Activated gamma-delta T cell treated with anti-CD3 and anti-CD28 coated beads, Interleukin-2, amount 50 U/mL, for 16 hours (primary cell): ENCODE results near the gene ALKBH5.

Source experiments
- DNase-seq: peaks from one replicate; pipeline ENCODE4 v3.0.0-alpha.2; 2020; ENCODE audit warnings: low read depth

The ALKBH5 gene

GRCh38 chr17:18246109-18246725 lies 62.6 kb downstream of the ALKBH5 start:
- DNase-seq: no peak

DNA sequence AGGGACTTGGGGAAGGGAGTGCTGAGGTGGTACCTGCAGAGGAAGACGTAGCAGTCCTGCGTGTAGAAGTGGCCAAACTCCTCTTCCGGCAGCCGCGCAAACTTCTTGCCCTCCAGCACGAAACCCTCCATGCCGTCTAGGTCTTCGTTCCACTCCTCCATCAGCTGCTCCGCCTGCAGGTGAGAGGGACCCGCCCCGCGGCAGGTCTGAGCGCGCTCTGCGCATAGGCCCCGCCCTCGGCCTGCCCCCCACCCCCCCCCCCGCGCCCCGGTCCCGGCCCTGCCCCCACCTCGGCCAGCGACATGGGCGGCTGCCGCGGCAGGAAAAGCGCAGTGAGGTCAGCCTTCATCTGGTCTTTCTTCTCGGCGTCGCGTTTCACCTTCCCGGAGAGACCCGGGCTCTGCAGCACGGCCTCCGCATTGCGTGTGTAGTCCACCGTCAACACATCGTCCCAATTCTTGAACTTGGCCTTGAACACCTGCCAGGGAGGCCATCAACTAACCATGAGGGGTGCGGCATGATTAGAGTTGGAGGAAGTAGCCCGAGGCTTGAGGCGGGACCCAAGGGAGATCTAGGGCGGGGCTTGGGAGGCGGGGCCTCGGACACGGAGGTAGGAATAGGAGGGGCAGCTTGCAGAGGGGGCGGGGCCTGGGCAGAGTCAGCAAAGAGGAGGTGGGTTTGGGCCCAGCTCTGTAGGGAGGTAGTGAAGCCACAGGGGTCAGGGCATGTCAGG lies 63.4 kb downstream of the ALKBH5 start:
- DNase-seq: no peak

GRCh38 chr17:18247613-18248001 lies 64.0 kb downstream of the ALKBH5 start:
- DNase-seq: no peak

GRCh38 chr17:18248300-18248731 lies 64.7 kb downstream of the ALKBH5 start:
- DNase-seq: peak; percentile 49

- DNase-seq: no peak
Measured at GRCh38 chr17:18248811-18249210, 65.2 kb downstream of the ALKBH5 start.

DNA sequence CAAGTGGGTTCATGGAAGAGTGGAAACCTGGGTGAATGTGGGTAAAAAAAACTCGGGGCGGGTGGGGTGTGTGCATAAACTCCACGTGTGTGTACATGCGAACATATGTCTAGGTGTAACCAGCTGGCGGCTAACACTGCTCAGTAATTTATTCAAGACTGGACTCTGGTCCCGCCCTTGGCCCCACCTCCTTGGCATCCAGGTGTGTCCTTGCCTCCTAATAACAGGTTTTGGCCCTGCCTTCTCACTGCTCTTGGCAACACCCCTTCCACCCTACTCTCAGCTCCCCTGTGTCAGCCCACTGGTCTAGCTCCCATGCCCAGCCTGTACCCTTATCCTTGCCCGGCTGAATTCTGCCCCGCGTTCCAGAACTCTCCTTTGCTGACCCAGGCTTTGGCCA lies 66.6 kb downstream of the ALKBH5 start:
- no peak for DNase-seq

GRCh38 chr17:18250708-18251107 lies 67.1 kb downstream of the ALKBH5 start:
- no peak for DNase-seq

- no peak for DNase-seq
Measured at GRCh38 chr17:18251204-18251603, 67.6 kb downstream of the ALKBH5 start.

- DNase-seq: no peak
Measured at GRCh38 chr17:18252160-18252559, 68.5 kb downstream of the ALKBH5 start.

DNA sequence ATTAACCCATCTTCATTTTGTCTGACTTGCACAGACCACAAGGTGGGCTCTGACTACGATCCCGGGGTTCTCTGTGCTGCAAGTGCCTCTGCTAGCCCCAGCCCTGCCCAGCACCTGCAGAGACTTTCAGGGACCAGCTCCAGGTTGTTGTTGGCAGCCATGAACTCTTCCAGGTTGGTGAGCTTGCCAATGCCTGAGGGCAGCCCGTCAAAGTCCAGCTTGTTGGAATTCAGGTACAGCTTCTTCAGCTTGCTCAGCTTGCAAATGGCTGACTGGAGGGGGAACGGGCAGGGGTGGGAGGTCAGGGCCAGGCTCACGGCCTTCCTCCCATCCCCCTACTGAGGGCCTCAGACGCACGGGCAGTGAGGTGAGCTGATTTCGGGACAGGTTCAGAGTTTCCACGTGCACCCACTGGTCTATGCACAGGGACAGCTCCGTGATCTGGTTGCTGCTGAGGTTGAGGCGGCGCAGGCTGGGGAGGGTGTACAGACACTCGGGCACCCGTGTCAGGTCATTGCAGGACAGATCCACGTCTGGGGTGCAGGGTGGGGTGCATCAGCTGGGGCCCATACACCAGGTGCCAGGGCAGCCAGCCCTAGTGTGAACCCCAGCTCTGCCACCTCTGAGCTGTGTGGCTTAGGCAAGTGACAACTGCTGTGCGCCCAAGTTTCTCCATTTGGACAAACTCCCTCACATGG lies 69.7 kb downstream of the ALKBH5 start:
- no peak for DNase-seq

GRCh38 chr17:18253947-18254821 lies 70.6 kb downstream of the ALKBH5 start:
- DNase-seq: no peak

DNA sequence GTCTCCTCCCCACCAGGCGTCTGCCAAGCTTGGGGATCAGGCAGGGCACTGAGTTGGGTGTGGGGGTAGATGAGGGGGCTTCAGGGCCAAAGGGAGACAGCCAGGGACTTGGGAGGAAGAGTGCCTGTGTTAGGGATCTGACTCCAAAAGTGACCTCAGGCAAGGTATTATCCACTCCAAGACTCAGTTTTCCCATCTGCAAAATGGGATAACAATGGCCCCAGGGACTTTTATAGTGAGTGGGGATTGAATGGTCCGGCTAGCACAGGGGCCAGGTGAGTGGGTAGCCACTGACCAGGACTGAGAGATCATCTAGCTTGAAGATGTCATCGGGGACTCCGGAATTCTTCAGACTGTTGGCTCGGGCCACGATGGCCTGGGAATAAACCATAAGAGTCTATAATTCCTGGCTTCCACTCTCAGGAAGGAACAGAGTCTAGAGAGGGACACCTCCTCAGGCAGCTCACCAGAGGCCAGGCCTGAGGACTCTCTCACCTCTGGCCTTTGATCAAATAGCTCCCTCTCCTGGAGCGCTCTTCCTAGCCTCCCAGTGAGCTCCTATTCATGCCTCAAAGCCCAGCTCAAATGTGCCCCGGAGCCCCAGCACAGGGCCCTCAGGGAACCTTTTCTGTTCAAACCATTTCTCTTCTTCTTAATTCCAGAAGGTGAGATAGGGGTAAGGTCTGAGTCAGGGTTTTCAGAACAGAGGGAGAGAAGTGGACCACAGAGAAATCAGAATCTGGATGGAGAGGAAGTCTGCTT lies 71.4 kb downstream of the ALKBH5 start:
- DNase-seq: no peak

GRCh38 chr17:18256351-18256750 lies 72.7 kb downstream of the ALKBH5 start:
- no peak for DNase-seq

DNA sequence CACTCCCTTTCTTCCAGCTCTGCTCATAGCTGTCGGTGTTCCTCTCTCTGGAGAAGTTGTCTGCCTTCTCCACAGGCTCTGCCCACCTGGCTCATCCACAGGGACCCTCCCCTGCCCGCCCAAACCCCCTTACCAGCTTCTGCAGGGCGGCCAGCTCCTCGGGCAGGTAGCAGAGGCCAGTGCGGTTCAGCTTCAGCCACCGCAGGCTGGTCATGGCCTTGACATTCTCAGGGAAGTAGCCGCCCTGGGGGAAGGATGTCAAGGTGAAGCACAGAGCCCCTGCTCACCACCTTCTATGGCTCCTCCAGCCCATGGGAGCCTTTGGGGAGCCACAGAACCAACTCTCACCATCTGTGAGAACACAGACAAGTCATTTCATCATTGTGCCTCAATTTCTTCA lies 73.1 kb downstream of the ALKBH5 start:
- DNase-seq: no peak

GRCh38 chr17:18257268-18257981 lies 73.8 kb downstream of the ALKBH5 start:
- DNase-seq: no peak

DNA sequence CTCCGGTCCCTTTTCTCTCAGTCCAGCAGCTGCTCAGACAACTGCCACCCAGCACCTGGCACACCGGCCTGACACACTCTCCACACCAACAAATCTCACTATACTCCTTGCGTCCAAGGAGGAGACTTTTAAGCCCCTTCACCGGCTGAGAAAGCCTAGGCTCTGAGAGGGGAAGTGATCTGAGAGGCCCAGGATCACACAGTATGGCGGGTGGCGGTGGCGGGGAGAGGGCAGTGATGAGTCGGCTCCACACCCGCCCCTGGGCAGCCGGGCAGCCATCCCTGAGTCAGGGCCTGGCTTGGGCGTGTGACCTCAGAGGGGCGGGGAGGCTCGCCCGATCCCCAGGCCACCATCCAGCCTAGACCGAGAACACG lies 74.3 kb downstream of the ALKBH5 start:
- peak; percentile 28 for DNase-seq

DNA sequence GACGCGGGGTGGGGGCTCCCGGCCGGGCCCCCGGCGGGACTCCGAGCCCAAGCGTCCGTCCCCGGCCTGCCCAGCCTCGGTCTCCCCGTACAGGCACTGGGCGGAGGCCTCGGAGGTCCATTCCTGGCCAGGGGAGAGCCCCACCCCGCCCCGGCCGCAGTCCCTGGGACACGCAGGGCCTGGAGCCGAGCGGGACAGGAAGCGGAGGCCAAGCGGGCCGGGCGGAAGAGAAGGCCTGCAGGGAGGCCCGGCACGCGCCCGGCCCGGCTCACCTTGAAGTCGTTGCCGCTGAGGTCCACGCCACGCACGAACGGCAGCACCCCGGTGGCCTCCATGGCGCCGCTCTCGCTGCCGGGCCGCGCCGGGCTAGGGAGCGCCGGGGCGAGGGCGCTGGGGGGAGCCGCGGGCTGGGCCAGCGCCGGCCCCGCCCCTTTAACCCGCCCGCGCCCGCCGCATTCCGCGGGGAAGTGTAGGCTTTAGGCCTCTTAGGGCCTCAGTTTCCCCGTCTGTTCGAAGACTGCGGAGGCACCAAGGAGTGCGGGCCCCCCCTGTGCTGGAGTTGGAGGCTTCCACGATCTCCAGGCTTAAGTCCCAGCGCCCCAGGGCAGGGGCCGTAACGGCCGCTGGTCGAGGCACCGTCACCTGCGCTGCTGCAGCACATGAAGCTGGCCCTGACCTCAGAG lies 74.9 kb downstream of the ALKBH5 start, which contains the start of gene FLII:
Gene FLII, minus strand, starts transcription at position 383 of the 683 bp plus-strand sequence. Its CDS starts 48 bp downstream, at position 335.
- DNase-seq: peak; percentile 38
